Astrocyte of the spinal cord (primary cell): ENCODE measurements around the gene OSBPL5.

Experiments used
- DNase-seq: peaks from one replicate; pipeline ENCODE4 v3.0.0; 2011; ENCODE audit warnings: low read depth, low spot score
- H3K4me3 ChIP-seq: 2 replicates; pipeline ENCODE4 v1.5.1; 2011; ENCODE audit warnings: low read depth, mild to moderate bottlenecking, low read length, moderate library complexity
- in situ Hi-C: cut with HindIII; loops from 2 replicates; pipeline ENCODE4 v1.10.0; 2017; ENCODE audit warnings: low sequenced_read_pairs
- TF ChIP-seq, protein P1 (sequence below): IDR thresholded peaks from 2 replicates; pipeline ENCODE4 v1.5.1; 2012; ENCODE audit warnings: low read depth, mild to moderate bottlenecking, low read length, inconsistent platforms

OSBPL5 gene

GRCh38 chr11:3129591-3130268, 35.4 kb downstream of the OSBPL5 start:
- H3K4me3 ChIP-seq, result no peak overlapping the region
- no peak for DNase-seq
- TF ChIP-seq, protein P1, sequence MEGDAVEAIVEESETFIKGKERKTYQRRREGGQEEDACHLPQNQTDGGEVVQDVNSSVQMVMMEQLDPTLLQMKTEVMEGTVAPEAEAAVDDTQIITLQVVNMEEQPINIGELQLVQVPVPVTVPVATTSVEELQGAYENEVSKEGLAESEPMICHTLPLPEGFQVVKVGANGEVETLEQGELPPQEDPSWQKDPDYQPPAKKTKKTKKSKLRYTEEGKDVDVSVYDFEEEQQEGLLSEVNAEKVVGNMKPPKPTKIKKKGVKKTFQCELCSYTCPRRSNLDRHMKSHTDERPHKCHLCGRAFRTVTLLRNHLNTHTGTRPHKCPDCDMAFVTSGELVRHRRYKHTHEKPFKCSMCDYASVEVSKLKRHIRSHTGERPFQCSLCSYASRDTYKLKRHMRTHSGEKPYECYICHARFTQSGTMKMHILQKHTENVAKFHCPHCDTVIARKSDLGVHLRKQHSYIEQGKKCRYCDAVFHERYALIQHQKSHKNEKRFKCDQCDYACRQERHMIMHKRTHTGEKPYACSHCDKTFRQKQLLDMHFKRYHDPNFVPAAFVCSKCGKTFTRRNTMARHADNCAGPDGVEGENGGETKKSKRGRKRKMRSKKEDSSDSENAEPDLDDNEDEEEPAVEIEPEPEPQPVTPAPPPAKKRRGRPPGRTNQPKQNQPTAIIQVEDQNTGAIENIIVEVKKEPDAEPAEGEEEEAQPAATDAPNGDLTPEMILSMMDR, result no peak
- in situ Hi-C loops, result no loop called here

DNA sequence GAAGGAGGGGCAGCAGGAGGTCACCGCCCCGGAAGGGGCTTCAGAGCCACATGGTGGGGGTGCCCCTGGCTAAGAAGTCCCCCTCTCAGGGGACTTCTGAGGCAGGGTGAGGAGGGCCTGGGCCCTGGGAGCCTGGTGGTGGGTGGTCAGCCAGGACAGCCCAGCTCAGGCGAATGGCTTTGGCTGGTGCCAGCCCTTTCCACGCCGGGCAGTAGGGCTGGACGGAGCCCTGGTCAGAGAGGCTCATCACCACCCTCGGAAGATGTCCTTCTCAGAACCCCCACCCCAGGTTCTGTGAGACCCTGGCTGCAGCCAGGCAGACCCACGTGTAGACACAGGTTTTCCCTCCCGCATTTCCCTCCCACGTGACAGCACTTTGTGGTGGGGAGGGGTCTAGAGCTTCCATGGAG, 35.9 kb downstream of the OSBPL5 start:
- no peak overlapping the region for H3K4me3 ChIP-seq
- TF ChIP-seq, protein P1, result no peak
- in situ Hi-C loops, result no loop called here
- no peak for DNase-seq

- TF ChIP-seq, protein P1, result no peak
- H3K4me3 ChIP-seq, result no peak overlapping the region
- in situ Hi-C loops, result no loop called here
- DNase-seq, result no peak
These were observed 36.5 kb downstream of the OSBPL5 start for GRCh38 chr11:3128356-3129180.

DNA sequence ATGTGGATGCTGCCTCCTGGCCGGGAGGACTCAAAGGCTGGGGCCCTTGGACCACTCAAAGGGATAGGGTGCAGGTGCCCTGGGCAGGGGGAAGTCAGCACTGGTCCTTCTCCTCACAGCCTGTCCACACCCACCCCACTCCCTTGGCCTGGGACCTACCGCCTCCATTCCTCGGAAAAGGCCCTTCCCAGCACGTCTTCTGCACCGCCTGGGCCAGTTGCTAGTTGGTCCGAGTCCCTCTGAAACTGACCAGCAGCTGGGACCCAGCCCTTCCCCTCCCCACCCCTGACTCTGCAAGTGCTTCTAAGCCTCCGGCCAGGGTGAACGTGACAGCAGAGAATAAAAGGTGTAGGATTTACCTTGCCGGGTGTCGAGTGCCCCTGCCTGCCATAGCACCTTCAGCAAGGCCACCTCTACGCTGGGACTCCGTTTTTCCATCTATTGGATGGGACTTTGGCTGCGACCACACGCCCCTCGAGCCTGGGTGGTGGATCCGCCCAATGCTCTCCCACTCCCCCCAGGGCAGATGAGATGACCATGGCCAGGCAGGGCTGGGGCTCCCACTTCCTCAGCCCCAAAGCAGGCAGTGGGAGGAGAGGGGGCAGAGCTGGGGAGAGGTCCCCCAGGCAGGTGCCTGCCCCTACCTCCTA, 37.3 kb downstream of the OSBPL5 start:
- no peak overlapping the region for H3K4me3 ChIP-seq
- DNase-seq, result no peak

DNA sequence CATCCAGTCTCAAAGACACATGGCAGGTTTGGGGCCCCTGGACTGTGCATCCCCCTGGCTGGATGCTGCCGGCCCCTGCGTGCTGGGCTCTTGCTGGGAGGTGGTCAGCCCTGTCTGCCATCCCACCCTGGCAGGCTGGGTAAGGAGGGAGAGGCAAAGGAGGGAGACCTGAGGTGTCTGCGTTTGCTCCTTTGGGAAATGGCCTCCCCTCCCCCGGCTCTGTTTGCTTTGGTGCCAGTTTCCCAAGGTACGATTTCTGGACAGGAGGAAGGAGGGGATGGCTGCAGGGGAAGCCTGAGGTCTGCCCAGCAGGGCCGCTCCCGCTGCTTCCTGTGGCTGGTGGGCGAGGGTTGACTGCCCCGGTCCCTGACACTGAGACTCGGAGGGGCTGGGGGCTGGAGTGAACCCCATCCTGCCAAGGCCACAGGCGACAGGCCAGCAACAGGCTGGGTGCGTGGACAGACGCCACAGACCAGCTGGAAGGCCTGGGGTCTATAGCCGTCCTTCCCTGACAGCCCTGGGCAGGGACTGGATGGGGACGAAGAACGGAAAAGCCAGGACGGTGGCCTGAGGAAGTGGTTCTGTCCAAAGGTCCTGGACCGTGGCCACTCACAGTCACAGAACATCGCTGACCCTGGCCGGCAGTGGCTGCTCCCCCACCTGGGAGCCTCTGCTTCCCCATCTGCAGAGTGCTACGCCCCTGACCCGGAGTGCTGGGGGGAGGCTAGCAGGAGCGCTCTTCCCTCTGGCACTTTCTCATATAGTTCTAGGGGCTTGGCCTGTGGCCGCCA, 38.0 kb downstream of the OSBPL5 start:
- no peak overlapping the region for H3K4me3 ChIP-seq
- TF ChIP-seq, protein P1, result no peak
- DNase-seq, result no peak
- in situ Hi-C loops, result no loop called here

More for the DNA sequence above, 37.3 kb downstream of the OSBPL5 start:
- in situ Hi-C loops, result no loop called here
- TF ChIP-seq, protein P1, result no peak
